Measurements from ENCODE around the gene LRRC27. TPM values are rescaled to one million over a fixed set of nuclear protein-coding genes. Genes with fewer than 3 reads are reported as not detected.

Gene LRRC27
- total and polyA plus RNA-seq, 2 of the 4 experiments (the other 2 are of a cell fraction): 3.8 to 5.3 TPM

DNA sequence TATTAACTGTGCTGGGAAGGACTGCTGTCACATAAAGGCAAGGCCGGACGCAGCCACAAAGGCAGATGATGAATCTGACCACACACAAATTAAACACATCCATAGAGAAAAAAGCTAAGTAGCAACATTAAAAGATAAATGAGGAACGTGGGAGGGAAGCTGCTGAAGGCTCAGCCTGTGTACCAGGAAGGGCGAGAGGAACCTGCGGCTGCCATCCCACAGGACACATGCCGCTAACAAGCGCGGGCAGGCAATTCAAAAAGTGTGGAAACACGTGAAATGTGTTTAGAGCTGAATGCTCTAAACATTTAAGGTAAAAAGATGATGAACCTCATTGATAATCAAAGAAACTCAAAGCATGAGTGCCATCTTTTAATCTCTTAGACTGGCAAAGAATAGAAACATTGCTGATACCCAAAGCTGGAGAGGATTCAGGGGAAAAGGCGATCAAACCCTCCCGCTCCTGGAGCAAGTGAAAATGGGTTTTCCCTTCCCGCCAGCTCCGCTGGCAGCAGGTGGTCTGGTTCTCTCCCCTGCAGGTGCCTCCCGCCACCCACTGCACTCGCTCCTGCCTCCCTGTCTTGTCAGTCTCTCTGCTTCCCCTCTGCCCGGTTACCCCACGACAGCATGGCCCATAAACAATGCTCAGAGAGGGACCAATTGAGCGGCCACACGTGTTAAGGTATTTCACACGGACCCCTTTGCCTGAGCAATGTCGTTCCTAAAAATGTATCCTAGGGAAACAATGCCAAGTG, 28.5 kb upstream of the LRRC27 start (continued):
- TF ChIP-seq, protein P1, sequence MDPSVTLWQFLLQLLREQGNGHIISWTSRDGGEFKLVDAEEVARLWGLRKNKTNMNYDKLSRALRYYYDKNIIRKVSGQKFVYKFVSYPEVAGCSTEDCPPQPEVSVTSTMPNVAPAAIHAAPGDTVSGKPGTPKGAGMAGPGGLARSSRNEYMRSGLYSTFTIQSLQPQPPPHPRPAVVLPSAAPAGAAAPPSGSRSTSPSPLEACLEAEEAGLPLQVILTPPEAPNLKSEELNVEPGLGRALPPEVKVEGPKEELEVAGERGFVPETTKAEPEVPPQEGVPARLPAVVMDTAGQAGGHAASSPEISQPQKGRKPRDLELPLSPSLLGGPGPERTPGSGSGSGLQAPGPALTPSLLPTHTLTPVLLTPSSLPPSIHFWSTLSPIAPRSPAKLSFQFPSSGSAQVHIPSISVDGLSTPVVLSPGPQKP (IDR thresholded peaks at IDR 0.05; ENCODE audit: borderline replicate concordance, low read depth, low read length): no peak
- TF ChIP-seq NFE2L2 (IDR thresholded peaks at IDR 0.05; ENCODE audit: low read depth, low read length): no peak
- TF ChIP-seq RAD21 (IDR thresholded peaks at IDR 0.05; ENCODE audit: low read length): no peak
- no peak for TF ChIP-seq CHD1 (IDR thresholded peaks at IDR 0.05; ENCODE audit: low read depth, low read length)
